ENCODE data around the gene CHRNA7. TPM values are rescaled to one million over a fixed set of nuclear protein-coding genes. Genes with fewer than 3 reads are reported as not detected.

CHRNA7 gene
- total RNA-seq, 1 donor from 2014 or later: 5.3 TPM

DNA sequence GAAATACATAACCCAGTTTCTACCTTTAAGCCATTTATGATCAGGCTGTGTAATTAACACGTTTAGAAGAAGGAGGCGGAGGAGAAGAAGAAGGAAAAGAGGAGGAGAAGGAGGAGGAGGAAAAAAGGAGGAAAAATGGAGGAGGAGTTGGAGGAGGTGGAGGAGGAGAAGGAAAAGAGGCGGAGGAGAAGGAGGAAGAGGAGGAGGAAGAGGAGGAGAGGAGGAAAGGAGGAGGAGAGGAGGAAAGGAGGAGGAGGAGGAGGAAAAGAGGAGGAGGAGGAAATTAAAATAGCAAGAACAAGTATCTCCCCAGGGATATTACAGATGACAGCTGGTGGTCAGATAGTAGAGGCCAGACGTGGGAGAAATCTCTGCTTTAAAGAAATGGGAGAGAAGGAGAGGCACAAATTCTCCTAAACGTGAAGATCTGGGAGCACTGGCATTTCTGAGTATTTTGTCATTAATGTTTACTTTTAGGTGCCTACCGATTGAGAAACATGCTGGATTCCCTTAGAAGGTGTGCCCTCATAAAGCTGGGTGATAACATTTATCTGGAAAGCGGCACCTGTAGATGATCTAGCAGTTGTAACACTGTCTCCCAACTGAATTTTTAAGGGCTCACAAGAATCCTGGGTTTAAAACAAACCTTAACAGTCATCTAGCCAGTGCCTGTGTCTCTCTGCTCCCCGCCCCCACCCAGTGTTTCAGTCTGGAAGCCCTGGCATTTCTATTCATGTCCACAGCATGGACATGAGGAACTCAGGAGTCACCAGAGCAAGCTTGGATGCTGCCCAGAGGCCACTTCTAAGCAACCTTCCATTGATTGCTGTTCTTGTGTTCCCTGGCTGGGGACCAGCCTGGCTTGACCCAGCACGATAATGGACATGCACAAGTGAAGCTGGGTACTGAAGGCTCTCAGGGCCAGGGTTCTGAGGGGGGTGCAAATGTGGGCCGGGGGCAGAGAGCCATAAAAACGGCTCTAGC, 75.2 kb downstream of the CHRNA7 start:
- Mint-ChIP-seq H3K27ac (no peak overlapping the region), H3K9me3 (no peaks in the 10 kb centered on the region), H3K36me3 (peaks cover 8% of the 10 kb centered on the region), H3K4me1 (ENCODE audit: unreplicated experiment) (no peaks in the 10 kb centered on the region), H3K4me3 (no peak overlapping the region), H3K27me3 (no peaks in the 10 kb centered on the region)
- TF ChIP-seq, protein P1, sequence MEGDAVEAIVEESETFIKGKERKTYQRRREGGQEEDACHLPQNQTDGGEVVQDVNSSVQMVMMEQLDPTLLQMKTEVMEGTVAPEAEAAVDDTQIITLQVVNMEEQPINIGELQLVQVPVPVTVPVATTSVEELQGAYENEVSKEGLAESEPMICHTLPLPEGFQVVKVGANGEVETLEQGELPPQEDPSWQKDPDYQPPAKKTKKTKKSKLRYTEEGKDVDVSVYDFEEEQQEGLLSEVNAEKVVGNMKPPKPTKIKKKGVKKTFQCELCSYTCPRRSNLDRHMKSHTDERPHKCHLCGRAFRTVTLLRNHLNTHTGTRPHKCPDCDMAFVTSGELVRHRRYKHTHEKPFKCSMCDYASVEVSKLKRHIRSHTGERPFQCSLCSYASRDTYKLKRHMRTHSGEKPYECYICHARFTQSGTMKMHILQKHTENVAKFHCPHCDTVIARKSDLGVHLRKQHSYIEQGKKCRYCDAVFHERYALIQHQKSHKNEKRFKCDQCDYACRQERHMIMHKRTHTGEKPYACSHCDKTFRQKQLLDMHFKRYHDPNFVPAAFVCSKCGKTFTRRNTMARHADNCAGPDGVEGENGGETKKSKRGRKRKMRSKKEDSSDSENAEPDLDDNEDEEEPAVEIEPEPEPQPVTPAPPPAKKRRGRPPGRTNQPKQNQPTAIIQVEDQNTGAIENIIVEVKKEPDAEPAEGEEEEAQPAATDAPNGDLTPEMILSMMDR (conservative IDR thresholded peaks at IDR 0.05): no peak
- DNase-seq (ENCODE audit: extremely low spot score, unreplicated experiment): no peak

DNA sequence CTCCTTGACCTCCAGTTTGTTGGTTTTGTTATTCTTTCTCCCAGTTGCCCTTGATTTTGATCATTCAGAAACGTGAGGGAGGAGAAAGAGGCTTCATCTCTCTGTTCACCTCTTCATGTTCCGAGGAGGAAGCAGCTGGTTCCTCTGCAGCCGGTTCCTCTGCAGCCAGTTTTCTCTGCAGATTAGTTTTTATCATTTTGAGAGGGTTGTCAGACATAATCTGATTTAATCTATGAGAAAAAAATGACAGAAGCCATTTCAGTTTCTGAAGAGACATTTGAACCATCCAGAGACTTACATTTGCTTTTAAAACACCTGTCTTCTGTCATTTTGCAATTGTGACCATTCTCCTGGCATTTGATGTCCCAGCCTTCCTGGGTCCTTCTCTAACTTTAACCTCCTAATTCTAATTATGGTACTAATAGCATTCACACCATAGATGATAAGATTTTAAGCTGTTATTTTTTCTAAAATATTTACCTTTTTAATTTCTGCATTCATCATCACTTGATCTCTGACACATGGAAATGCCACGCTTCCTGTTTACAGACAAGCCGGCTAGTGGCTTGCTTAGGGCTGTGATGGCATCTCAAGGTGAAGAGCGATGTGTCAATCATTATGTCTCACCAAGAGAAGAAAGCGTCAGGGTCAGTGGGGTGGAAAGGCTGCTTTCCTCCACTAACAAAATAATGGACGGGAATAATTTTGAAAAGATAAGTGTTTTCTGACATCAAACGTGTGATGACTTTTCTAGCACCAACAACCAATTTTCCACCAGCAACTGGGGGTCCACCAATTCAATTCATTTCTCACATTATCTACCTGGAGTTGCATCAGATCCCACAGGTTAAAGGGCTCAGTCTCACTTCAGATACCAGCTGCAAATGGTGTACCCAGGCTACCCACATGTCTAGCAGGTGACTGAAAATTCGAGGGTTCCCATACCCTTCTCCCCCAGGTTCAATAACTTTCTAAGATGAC, 76.4 kb downstream of the CHRNA7 start:
- no peak overlapping the region for H3K27ac Mint-ChIP-seq
- peaks cover 8% of the 10 kb centered on the region for H3K36me3 Mint-ChIP-seq
- TF ChIP-seq, protein P1 (conservative IDR thresholded peaks at IDR 0.05): no peak
- H3K4me3 Mint-ChIP-seq: no peak overlapping the region
- no peaks in the 10 kb centered on the region for H3K4me1 Mint-ChIP-seq (ENCODE audit: unreplicated experiment)
- H3K27me3 Mint-ChIP-seq: no peaks in the 10 kb centered on the region
- DNase-seq (ENCODE audit: extremely low spot score, unreplicated experiment): no peak
- H3K9me3 Mint-ChIP-seq: no peaks in the 10 kb centered on the region

DNA sequence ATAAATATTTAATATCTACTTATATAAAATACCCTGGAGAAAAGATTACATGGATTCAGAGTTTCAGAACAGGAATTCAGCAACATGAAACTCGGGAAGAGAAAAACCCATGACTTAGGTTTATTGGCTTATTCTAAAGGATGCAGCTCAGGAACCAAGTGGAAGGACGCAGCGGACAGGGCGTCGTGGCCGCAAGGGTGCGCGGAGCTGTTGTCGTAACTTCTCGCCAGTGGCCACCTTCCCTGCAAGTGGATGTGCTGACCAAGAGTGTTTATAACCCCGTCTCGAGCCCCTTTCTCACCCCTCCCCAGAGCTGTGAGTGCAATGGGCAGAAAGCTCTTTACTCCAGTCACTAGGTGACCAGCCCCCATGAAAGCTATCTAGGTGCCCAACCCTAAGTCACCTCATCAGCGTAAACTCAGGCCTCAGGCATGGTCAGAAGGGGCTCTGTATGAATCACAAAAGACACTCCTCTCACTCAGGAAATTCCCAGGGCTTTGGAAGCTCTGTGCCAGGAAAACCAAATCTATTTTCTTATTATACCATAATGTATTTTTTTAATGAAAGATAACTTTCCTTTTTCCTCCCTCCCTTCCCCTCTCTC, 77.3 kb downstream of the CHRNA7 start:
- Mint-ChIP-seq H3K27ac (no peak overlapping the region), H3K4me3 (no peak overlapping the region), H3K36me3 (peaks cover 8% of the 10 kb centered on the region), H3K27me3 (no peaks in the 10 kb centered on the region), H3K4me1 (ENCODE audit: unreplicated experiment) (no peaks in the 10 kb centered on the region), H3K9me3 (no peaks in the 10 kb centered on the region)
- TF ChIP-seq, protein P1 (conservative IDR thresholded peaks at IDR 0.05): no peak
- DNase-seq (ENCODE audit: extremely low spot score, unreplicated experiment): no peak

DNA sequence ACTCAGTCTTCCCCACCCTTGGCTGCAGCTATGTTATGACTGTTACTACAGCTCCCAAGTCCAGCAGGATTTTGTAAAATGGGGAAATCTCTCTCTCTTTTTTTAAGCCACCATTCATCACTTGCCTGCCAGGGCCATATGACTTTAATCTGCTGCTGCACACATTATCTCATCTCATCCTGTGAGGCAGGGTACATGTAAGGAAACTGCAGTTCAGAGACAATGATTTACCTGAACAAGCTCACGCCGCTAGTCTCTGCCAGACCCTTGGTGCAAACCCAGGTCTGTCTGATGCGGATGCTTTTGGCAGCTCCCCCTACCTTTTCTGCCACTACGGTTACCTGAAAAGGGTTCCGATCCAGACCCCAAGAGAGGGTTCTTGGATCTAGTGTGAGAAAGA, 78.3 kb downstream of the CHRNA7 start:
- DNase-seq (ENCODE audit: extremely low spot score, unreplicated experiment): no peak
- H3K4me3 Mint-ChIP-seq: no peak overlapping the region
- H3K36me3 Mint-ChIP-seq: peaks cover 2% of the 10 kb centered on the region
- TF ChIP-seq, protein P1 (conservative IDR thresholded peaks at IDR 0.05): no peak
- no peaks in the 10 kb centered on the region for H3K4me1 Mint-ChIP-seq (ENCODE audit: unreplicated experiment)
- no peak overlapping the region for H3K27ac Mint-ChIP-seq
- no peaks in the 10 kb centered on the region for H3K9me3 Mint-ChIP-seq
- no peaks in the 10 kb centered on the region for H3K27me3 Mint-ChIP-seq

DNA sequence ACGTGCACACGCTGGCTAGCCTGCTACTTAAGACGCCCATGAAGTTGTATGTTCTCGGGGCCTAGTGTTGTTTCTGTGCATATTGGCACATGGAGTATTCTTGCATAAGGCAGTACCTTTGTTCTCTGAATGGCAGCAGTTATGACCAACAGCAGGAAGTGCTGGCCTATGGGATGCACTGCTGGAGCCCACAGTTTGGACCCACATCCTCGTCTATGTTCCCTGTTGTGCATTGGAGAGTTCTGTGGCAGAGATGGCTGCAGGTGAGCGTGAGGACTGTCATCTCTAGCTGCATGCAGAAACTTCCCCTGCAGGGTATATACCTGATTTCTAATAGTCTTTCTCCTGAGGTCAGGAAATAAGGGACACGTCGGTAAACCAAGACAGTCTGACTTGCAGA, 81.8 kb downstream of the CHRNA7 start:
- no peak for DNase-seq (ENCODE audit: extremely low spot score, unreplicated experiment)
- H3K4me1 Mint-ChIP-seq (ENCODE audit: unreplicated experiment): no peaks in the 10 kb centered on the region
- no peaks in the 10 kb centered on the region for H3K36me3 Mint-ChIP-seq
- no peaks in the 10 kb centered on the region for H3K27me3 Mint-ChIP-seq
- no peaks in the 10 kb centered on the region for H3K9me3 Mint-ChIP-seq
- H3K27ac Mint-ChIP-seq: no peak overlapping the region
- no peak overlapping the region for H3K4me3 Mint-ChIP-seq
- TF ChIP-seq, protein P1 (conservative IDR thresholded peaks at IDR 0.05): no peak
